IPS DF 19.7 (cell line): ENCODE measurements around the gene VPS25.
"Not testable (repeated sequence)": the region's sequence is repeated elsewhere in the genome, so short reads cannot be mapped to it uniquely, and the experiment has no call there.

Experiments used
- DNase-seq: peaks from one replicate; pipeline ENCODE4 v3.0.0-alpha.2; 2013; ENCODE audit warnings: low read depth, low spot score

Gene VPS25

DNA sequence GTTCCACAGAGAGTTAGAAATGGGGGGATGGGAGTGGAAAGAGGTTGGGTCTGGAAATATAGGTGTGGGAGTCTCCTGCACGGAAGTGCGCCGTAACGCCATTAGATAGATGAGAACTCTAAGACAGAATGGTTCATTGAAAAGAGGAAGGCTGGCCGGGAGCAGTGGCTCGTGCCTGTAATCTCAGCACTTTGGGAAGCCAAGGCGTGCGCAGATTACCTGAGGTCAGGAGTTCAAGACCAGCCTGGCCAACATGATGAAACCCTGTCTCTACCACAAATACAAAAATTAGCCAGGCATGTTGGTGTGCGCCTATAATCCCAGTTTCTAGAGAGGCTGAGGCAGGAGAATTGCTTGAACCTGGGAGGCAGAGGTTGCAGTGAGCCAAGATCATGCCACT, 5.2 kb upstream of the VPS25 start:
- not testable (repeated sequence) for DNase-seq

DNA sequence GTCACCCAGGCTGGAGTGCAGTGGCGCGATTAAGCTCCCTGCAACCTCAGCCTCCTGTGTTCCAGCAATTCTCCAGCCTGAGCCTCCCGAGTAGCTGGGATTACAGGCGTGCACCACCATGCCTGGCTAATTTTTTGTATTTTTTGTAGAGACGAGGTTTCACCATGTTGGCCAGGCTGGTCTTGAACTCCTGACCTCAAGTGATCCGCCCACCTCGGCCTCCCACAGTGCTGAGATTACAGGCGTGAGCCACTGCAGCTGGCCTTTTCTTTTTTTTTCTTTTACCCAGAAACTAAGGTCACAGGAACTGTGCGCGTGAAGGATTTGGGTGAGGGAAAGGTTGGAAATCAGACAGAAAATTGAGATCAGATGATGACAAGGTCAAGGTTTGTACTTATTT, 3.3 kb upstream of the VPS25 start:
- DNase-seq, result not testable (repeated sequence)

DNA sequence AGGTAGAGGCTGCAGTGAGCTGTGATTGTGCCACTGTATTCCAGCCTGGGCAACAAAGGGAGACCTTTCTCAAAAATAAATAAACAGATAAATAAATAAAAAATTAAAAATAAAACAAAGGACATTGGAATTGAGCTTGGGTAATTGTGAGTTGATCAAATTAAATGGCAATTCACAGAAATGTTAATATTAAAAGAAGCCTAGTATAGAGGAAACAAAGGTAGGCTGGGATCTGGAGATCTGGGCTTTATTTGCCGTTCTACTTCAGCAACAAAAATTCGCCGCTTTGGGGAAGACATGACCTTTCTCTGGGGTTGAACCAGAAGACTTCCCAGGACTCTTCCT, 332 bp upstream of the VPS25 start:
- no peak for DNase-seq

DNA sequence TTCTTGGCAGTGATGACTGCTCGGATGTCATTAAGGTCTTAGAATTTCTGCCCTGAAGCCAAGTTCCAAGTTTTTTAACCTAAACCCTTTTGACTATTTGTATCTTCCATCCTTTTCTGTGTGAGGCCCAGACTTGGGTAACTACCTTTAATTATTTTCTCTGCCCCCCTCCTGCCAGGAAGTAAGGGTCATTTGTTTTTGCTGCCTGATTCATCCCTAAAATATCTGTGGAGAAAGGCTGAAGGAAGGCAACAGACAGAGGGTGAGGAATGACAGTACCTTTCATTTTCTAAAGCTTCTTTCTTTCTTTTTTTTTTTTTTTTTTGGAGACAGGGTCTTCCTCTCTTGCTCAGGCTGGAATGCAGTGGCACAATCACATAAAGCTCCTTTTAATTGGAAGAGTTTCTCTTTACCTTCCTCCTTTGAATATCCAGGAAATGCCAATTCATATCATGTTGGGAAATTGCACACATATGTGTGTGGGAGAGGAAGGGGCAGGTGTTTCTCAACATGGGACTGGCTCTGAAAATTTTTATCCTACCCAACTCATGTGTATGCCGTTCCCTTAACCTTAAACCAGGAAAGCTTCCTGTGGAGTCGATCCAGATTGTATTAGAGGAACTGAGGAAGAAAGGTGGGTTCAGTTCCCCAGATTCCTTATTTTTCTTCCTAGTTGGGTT, 957 bp downstream of the VPS25 start:
- DNase-seq, result no peak

DNA sequence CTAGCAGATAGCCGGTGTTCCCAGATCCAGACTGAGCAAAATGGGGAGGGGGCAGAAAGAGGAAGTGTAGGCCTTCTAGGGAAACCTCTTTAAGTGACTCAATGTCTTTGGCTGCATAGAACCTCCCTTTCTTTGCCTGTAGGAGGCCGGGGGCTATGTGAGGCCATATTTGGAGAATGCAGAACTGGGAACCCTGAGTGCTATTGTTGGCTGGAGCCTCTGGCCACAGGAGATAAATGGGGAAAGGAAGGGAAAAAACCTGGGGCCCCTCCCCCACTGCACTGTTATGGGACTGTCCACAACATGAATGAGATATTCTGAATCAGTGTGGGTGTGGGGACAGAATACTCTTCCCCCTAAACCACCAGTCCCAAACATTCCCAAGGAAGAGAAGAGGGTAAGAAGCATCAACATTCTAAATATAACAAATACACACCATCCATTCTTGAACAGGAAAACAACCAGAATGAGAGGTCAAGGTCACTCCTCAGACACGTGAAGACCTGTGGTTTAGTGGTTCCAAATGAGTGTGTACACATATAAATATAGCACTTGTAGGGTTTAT, 2.4 kb downstream of the VPS25 start:
- no peak for DNase-seq

DNA sequence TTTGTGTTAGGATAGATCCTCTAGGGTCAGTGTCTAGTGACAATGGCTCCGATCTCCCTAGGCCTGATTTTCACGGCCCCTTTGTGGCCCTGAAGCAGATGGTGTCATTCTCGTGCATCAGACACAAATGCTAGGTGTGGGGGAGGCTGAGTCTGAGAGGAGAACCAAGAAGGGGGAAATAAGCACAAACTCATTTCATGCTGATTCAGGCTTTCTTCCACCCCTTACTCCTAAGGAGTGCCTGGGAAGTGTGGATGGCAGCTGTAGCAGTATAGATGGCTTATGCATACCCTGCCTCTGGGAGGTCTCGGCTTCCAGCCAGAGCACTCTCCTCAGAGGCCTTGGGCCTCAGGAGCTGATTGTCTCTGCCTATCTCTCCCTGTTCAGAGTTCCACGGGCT, 5.3 kb downstream of the VPS25 start:
- DNase-seq, result no peak

DNA sequence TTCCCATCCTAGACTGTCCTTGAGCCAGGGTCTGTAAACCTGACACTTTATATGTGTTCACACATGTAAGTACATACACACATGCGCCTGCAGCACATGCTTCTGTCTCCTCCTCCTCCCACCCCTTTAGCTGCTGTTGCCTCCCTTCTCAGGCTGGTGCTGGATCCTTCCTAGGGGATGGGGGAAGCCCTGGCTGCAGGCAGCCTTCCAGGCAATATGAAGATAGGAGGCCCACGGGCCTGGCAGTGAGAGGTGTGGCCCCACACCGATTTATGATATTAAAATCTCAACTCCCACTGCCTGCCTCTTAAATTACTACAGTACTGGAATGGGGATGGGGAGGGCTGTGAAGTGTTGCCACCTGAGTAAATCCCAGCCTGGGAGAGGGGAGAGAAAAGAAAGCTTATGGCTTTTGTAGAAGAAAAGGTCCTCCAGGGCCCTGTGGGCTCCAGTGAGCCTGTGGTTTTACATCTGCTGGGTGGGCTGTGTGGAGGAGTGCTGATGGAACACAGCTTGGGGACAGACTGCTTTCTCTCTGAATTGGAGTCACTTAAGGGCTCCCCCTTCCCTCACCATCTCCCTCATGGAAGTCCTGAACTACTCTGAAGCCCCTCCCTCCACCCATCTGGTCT, 6.2 kb downstream of the VPS25 start:
- no peak for DNase-seq

DNA sequence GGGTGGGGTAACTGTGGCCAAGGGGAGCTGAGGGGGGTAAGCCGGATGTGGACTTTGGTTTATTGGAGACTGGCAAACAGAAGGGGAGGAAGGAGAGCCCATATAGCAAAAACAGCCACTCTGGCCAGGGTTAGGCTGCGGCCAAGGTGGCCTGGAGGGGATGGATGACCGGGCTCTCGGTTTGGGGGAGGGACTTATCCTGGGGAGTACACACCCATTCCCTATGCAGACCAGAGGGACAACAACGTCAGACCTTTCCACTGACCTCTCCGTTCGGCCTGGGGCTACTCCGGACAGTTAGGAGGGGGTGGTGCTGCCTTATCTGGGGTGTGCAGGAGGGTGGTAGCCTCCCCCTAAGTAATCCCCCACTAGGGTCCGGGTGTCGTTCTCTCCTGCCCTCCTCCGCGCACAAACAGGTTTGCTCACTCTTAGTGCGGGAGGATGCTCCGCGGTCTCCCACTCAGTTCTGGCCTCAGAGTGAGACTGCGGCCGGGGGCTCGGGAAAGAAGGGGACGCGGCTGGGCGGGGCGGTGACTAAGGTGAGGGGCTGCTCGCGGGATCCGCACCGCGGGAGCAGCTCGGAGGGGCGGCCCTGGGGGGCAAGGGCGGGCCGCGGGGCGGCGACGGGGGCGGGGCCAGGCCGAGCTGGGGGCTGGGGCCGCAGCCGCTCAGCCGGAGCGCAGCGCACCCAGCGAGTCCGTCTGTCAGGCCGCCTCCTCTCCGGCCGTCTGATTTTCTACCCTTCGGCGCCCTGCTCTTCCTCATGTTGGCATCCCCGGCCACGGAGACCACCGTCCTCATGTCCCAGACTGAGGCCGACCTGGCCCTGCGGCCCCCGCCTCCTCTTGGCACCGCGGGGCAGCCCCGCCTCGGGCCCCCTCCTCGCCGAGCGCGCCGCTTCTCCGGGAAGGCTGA, 6.9 kb downstream of the VPS25 start, which contains the start of gene WNK4:
WNK4 (plus strand) TSS at position 675 of the 915 bp plus-strand sequence; CDS start at position 764, 89 bp downstream.
- no peak for DNase-seq

DNA sequence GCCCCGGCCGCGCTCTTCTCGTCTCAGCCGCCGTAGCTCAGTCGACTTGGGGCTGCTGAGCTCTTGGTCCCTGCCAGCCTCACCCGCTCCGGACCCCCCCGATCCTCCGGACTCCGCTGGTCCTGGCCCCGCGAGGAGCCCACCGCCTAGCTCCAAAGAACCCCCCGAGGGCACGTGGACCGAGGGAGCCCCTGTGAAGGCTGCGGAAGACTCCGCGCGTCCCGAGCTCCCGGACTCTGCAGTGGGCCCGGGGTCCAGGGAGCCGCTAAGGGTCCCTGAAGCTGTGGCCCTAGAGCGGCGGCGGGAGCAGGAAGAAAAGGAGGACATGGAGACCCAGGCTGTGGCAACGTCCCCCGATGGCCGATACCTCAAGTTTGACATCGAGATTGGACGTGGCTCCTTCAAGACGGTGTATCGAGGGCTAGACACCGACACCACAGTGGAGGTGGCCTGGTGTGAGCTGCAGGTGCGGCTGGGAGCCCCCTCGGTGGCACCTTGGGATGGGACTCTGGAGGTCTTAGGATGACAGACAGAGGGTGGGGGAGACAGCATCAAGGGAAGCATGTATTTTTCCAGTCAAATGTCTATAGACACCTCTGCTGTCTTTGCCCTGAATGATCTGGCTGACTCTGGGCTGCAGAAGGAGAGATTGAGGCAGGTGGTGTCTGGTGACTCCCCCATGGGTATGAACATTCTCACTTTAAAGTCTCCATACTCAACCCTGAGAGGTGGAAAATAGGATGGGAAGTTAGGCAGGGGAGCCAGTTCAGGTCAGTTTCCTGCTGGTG, 7.8 kb downstream of the VPS25 start:
- DNase-seq, result no peak

DNA sequence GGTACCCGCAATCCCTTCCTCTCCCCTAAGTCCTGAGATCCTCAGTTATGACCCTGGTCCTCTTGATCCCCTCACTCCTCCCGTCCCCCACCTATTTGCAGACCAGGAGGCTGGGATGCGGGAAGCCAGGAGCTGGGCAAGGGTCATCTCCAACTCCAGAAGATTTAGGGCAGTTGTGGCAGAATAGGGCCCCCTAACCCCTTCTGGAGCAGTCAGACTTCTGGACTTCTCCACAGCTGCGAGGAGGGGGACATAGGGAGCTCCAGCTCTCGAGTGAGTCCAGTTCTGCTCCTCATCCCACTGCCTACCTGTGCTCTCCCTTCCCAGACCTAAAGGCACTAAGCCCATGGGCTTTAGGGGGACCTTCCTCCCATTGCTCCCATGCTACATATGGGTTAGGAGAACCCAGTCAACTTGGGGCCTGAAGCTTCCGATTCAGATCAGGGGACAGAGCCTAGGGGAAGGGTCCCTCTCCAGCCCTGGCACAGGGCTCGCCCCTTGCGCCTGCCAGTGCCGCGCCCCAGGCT, 8.5 kb downstream of the VPS25 start:
- no peak for DNase-seq

DNA sequence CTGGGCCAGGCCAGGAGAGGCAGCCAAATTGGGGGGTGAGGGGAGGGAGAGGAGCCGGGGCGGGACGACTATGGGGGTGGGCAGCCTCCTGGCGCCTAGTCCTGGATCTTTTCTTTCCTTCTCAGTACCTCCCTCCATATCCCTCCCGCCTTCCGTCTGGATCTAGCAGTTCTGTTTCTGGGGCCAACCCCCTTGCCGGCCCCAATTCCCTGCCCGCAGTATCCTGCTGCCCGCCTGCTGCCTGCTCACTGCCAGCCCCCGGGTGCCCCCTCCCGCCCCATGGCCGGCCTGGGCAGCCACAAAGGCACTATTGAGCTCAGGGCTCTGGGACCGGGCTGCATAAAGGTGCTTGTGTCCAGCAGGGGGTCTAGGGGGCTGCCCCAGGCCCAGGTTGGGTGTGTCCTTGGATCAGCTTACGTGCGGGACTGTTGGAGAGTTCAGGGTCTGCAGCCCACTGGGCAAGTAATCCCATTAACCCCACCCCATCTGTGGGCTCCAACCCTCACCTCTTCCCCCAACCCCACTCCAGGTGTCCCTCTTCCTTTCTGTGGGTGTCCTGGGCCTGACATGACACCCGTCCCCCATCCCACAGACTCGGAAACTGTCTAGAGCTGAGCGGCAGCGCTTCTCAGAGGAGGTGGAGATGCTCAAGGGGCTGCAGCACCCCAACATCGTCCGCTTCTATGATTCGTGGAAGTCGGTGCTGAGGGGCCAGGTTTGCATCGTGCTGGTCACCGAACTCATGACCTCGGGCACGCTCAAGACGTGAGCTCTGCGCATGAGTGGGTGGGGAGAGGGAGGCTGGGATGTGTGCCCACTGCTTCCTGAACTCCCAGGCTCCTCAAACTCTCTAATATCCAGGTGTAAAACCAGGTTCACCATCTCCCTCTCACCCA, 9.2 kb downstream of the VPS25 start:
- no peak for DNase-seq

DNA sequence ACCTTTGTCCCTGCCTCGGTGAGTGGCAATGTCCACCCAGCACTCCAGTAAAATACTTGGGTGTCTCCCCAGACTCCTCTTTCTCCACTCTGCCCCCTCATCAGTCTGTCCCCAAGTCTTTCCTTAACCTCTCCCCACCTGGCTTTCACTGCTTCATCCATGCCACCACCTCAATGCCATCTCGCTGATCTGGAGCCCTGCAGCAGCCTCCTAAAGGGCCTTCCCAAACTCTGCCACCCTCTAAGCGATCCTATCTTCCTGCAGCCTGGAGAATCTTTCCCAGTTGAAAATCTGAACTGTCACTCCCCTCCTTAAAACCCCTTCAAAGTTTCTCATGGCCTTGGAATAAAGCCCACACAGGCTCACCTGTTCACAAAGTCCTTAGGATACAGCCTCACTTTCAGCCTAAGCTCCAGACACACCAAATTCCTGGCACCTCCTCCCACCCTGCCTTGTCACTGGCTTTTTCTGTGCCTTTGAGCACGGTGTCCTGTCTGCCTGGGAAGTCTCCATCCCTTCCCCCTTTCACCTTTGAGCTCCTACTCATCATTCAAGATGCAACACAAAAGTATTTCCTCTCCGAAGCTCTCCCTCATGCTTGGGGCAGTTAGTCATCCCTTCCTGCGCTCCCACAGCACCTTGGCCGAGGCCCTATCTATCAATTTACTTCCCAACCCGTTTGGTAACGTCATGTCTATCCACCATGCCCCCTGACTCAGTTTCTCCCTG, 10.0 kb downstream of the VPS25 start:
- DNase-seq, result no peak

DNA sequence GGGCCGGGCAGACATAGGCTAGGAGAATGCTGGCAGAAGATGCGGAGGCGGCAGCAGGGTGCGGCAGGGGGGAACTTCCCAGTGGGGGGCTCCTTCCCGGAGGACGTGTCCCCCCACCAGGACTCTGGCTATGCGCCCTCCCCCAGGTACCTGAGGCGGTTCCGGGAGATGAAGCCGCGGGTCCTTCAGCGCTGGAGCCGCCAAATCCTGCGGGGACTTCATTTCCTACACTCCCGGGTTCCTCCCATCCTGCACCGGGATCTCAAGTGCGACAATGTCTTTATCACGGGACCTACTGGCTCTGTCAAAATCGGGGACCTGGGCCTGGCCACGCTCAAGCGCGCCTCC, 10.5 kb downstream of the VPS25 start:
- no peak for DNase-seq

DNA sequence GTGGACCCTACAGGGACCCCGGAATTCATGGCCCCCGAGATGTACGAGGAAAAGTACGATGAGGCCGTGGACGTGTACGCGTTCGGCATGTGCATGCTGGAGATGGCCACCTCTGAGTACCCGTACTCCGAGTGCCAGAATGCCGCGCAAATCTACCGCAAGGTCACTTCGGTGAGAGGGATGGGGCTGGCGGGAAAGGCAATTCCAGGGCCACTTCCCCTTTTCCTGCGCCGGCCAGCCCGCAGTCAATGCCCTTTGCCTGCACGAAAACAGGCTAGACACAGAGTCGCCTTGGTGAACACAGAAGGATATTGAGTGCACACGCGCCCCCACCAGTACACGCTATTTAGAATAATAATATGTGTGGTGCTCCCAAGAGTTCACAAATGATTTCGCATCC, 11.2 kb downstream of the VPS25 start:
- no peak for DNase-seq

DNA sequence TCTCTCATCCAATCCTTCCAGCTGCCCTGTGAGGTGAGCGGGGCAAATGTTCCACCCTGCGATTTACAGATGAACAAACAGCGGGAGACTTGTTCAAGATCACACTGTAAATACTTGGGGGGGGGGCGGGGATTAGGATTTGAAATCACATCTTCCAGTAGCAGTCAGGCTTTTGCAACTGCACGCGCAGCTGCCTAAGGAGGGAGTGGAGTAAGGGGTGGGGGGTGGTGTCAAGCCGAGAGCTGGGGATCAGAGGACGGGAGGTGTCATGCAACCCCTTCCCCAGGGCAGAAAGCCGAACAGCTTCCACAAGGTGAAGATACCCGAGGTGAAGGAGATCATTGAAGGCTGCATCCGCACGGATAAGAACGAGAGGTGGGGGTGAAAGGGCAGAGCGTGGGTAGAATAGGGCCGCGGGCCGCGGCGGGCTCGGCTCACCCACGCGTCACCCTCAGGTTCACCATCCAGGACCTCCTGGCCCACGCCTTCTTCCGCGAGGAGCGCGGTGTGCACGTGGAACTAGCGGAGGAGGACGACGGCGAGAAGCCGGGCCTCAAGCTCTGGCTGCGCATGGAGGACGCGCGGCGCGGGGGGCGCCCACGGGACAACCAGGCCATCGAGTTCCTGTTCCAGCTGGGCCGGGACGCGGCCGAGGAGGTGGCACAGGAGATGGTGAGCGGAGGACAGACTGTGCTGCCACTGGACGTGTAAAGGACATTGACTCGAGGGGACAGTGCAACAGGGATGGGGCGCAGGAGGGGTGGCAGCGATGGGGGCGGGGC, 11.8 kb downstream of the VPS25 start:
- no peak for DNase-seq

DNA sequence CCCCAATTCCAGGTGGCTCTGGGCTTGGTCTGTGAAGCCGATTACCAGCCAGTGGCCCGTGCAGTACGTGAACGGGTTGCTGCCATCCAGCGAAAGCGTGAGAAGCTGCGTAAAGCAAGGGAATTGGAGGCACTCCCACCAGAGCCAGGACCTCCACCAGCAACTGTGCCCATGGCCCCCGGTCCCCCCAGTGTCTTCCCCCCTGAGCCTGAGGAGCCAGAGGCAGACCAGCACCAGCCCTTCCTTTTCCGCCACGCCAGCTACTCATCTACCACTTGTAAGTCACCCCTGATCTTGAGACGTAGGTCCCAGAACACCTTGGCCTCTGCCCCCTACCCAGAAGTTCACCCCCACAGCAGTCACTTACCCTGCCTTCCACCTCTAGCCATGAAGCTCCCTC, 14.0 kb downstream of the VPS25 start:
- DNase-seq, result no peak

DNA sequence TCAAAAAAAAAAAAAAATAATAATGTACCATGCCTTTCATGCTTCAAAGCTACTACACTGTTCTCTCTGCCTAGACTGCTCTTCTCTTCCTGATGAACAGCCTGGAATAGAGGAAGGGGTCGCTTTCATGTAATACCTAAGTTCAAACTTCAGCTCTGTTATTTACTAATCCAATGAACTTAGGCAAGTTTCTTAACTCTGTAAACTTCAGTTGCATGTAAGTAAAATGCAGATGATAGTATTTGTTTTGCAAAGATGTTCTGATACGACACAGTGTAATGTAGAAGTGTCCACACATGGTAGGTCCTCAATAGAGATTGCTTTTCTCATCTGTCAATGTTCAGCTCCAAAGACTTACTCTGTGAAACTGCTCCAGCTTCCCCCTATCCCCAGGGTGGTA, 18.7 kb downstream of the VPS25 start:
- no peak for DNase-seq

DNA sequence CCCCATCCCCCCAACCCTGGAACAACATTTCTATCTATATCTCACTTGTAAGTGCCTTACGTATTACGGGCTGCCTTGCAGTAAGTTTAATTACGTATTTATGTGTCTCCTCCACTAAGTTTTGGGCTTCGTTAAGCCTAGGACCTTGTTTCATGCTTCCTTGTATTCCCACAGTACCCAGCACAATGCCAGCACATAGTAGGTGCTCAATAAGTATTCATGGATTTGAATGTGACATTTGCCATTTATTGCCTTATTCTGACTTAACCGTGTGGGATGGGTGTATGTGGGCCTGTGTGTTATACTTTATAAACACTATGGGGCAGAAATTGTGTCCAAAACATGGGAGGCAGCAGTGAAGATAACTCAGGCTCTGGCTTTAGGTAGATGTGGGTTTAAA, 19.3 kb downstream of the VPS25 start:
- no peak for DNase-seq

DNA sequence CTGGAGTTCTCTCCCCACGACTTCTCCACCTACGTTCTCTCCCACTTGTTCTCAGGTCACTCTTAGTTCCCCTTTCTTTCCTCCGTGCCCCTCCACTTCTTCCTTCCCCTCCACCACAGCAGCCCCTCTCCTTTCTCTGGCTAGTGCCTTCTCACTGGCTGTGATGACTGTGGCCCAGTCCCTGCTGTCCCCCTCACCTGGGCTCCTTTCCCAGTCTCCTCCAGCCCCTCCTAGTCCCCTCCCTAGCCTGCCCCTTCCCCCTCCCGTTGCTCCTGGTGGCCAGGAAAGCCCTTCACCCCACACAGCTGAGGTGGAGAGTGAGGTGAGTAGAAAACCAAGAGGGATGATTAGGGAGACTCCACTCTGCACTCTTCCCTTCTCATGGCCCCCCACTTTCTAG, 21.8 kb downstream of the VPS25 start:
- DNase-seq, result no peak
